ENCODE measurements around the gene RPP21.

GRCh38 chr6:30325150-30325872 lies 19.6 kb upstream of the RPP21 start:
- TF ChIP-seq POLR2A (IDR thresholded peaks at IDR 0.05) = no peak
- TF ChIP-seq, protein P1, sequence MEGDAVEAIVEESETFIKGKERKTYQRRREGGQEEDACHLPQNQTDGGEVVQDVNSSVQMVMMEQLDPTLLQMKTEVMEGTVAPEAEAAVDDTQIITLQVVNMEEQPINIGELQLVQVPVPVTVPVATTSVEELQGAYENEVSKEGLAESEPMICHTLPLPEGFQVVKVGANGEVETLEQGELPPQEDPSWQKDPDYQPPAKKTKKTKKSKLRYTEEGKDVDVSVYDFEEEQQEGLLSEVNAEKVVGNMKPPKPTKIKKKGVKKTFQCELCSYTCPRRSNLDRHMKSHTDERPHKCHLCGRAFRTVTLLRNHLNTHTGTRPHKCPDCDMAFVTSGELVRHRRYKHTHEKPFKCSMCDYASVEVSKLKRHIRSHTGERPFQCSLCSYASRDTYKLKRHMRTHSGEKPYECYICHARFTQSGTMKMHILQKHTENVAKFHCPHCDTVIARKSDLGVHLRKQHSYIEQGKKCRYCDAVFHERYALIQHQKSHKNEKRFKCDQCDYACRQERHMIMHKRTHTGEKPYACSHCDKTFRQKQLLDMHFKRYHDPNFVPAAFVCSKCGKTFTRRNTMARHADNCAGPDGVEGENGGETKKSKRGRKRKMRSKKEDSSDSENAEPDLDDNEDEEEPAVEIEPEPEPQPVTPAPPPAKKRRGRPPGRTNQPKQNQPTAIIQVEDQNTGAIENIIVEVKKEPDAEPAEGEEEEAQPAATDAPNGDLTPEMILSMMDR (IDR thresholded peaks at IDR 0.05) = no peak
